GM18499 (cell line): ENCODE measurements around the gene KCTD17.

ENCODE experiments used
- ATAC-seq: cut with Tn5 transposase; IDR thresholded peaks from one replicate; pipeline ENCODE4 v1.9.1; 2021; ENCODE audit warnings: moderate number of reproducible peaks; ENCODE audit not compliant: insufficient read depth, unreplicated experiment

Gene KCTD17

GRCh38 chr22:37072673-37073072 lies 21.1 kb downstream of the KCTD17 start:
- ATAC-seq, result no peak

DNA sequence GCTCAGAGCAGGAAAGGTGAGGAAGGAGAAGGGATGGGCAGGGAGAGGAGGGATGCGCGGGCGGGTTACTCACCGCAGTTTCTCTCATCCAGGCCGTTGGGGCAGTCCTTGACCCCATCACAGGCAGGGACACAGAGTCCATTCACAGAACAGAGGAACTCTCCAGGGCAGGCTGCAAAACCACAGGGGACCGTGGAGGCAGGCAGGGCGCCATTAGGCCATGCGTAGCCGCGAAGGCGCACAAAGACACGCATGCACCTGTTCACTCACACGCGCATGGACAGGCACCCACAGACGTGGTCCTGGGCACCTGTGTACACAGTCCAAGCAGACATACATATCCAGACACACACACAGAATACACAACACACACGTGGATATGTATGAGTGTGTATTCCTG lies 23.0 kb downstream of the KCTD17 start:
- ATAC-seq, result no peak

- ATAC-seq, result no peak
These were observed 23.5 kb downstream of the KCTD17 start for GRCh38 chr22:37075046-37075445.

DNA sequence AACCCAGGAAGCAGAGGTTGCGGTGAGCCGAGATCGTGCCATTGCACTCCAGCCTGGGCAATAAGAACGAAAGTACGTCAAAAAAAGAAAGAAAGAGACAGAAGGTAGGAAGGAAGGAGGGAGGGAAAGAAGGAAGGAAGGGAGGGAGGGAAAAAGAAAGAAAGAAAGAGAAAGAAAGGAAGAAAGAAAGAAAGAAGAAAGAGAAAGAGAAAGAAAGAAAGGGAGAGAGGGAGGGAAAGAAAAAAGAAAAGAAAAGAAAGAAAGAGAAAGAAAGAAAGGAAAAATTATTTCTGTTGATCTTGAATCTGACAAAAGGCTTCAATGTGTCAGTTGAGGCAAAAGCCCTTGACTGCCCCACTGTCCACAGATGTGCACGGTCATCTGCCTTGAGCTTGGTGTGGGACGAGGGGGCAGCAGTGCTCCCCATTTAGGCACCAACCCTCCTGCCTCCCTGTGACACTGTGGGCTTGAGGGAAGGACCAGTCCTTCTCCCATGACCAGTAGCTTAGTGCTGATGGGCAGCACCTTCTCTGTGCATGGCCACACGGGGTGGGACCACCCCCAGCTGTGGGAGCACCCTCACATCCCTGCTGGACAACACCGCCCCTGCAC lies 24.4 kb downstream of the KCTD17 start:
- ATAC-seq, result no peak

DNA sequence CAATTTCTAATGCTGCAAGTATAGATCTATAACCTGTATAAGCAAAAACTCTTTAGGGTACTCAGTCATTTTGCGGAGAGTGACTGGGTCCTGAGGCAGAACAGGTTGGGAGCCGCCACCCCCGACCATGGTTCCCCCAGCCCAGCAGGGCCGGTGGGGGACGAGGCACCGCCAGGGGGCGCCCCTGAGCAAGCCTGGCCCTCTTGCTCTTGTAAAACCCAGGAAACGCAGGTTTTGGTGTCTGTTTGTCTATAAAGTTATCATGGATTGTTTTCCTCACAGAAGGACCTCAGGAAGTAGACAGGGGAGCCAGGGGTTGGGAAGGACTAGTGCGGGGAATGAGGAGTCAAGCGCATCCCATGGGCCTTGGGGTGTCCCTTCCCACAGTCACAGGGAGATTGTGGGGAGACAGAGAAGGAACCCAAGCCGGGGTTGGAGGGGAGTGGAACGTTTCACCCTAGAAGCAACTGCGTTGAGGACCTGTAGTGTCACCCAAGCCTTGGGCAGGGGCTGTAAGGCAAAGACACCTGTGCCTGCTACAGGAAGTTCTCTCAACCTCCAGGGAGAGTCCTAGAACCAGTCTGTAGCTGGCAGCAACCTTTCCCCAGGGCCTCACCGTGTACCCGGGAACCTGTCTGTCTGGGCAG lies 26.4 kb downstream of the KCTD17 start:
- ATAC-seq, result no peak

- ATAC-seq, result no peak
These were observed 27.6 kb downstream of the KCTD17 start for GRCh38 chr22:37079158-37079557.

GRCh38 chr22:37079668-37080171 lies 28.2 kb downstream of the KCTD17 start:
- ATAC-seq, result no peak

DNA sequence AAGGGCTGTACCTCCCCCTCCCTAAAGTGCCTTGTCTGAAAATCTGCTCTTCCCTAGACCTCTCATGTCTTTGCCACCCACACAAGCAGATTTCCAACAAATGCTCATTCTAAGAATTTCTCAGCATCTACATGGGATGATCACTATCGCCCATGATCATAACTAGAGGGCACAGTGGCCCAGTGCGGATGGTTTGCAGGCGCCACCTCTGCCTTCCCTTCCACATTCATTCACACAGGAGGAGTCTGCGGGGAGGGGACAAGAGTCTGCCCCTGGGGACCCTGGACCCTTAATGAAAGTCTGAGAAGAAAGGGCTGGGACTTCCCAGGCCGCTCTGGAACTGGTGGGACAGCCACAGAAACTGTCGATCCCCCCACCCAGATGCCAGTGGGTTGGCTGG lies 28.9 kb downstream of the KCTD17 start:
- no peak for ATAC-seq

GRCh38 chr22:37080838-37081237 lies 29.3 kb downstream of the KCTD17 start:
- no peak for ATAC-seq

DNA sequence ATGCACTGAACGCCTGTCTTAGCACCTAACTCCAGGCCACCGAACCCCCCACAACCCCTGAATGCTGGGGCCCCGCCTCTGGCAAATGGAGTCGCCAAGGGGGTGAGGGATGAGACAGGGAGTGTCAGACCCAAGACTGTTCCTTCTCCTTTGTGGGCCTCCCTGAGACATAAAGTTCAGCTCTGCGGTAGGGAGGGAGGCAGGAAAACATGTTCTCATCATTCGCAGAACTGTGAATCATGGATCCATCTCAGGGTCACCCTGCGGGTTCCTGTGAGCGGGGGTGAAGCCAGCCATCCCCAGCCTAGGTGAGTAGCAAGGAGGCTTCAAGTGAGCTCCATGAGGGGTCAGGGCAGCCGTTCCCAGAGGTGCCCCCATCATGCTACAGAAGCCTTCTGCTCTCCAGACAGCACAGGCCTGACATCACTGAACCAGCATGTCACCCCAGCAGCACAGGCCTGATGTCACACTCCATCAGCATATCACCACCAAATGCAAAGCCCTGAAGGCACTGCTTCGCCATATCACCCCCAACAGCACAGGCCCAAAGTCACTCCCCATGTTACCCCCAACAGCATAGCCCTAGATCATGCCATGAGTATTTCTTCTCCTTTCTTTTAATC lies 30.8 kb downstream of the KCTD17 start:
- ATAC-seq, result no peak

GRCh38 chr22:37083914-37084313 lies 32.4 kb downstream of the KCTD17 start:
- no peak for ATAC-seq

DNA sequence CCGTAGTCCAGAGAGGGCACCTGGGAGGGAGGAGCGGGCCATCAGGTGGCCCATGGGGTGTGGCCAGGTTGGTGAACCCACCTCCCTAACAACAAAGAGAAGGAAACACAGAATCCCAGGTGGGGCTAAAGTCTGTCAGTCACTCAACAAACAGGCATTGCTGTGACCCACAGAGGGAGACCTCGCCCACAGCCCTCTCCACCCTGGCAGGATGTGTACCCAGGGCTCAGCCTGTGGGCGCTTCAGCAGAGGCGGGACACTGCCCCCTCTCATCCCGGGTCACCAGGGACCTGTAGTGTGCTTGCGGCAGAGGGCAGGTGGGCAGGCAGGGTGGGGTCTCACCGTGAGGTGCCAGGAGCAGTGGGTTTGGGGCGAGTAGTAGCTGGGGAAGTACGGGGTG lies 32.8 kb downstream of the KCTD17 start:
- no peak for ATAC-seq

DNA sequence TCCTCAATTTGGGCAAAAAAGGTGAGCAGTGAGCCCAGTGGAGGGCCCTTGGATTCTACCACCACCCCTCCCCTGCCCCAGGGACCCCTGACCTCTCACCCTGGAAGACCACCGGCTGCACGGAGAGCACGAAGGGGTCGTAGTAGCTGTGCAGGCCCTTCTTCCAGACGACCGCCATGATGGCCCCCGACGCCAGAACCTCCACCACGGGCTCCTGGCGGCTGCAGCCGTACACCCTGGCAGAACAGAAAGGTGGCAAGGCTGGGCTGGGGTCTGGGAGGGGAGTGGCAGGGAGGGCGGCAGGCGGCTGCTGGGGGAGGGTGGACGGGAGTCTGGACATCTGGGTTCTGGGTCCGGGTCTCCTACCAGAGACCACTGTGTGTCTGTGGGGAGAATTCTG lies 34.6 kb downstream of the KCTD17 start:
- ATAC-seq, result no peak

DNA sequence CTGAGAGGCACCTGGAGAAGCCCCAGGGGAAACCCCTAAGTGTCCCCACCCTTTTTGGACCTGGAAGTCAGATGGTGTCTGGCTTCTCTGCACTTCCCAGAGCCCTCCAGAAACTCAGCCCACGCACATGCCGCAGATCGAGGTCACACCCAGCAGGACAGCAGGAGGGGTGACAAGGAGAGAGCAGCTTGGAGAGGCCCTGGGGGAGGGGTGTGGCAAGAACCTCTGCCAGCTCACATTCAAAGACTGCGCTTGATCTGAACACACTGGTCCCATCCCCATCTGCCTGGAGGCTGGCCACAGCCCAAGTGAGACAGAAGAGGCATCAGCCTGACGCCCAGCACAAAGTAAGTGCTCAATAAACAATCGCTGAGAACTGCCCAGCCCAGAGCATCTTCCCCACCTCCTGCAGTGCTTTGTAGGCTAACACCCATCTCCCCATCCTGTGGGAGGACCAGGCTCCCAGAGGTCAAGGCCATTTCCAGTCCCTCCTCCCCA lies 36.6 kb downstream of the KCTD17 start:
- ATAC-seq, result no peak

DNA sequence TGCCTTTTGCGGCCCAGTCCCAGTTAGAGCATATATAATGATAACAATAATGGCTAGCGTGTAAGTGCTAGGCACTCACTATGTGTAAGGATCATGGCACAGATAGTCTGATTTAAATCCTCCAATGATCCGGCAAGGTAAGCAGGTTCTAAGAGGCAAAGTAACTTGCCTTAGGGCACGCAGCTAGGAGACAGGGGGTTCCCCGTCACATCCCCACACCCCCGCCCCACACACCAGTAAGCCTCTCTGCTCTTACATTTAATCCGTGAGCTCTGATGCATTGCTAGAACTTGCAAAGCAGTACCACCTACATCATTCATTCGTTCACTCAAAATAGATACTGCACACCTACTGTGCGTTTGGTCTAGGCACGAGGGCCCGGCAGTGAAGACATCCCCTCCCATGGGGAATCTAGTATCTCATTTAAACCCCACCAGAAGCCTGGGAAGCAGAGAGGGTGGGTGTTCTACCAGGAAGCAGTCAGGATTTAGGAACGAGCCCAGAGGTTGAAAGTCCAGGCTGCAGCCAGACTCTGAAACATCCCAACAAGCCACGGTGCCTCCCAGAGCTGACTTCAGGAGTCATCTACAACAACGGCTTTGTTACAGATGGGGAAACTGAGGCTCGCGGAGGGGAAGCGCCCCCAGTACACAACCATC lies 37.3 kb downstream of the KCTD17 start:
- no peak for ATAC-seq

DNA sequence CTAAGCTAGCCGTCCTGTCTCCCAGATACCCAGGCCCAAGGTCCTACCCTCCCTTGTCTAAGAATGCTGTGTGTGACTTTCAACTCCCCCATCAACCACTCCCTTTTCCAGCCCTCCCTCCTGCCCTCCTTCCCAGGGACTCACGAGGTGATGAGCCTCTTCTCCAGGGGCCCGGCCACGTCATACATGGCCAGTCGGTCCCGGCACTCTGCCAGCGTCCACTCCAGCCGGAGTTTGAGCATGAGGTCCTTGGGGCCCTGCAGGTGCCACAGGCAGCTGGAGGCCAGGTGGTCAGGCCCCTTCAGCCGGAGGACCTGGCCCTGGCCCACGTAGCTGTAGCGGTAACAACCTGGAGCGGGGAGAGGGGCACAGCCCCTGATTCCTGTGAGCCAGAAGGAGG lies 37.9 kb downstream of the KCTD17 start:
- no peak for ATAC-seq

- ATAC-seq, result no peak
These were observed 39.6 kb downstream of the KCTD17 start for GRCh38 chr22:37090920-37091695.

DNA sequence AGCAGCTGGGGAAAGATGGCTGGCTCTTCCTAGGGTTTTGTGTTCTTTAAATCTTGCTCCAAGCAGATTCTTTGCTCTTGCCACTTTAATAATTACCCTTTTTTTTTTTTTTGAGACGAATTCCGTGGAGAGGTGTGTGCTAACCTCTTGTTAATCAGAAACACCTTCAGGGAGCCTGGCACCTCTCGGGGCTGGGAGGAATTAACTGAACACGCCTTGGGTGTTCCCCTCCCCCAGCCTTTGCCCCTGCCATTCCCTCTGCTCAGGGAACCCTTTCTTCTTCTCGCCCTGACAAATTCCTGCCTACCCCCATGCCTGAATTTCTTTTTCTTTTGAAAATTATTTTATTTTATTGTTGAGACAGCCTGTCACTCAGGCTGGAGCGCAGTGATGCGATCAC lies 40.5 kb downstream of the KCTD17 start:
- no peak for ATAC-seq

DNA sequence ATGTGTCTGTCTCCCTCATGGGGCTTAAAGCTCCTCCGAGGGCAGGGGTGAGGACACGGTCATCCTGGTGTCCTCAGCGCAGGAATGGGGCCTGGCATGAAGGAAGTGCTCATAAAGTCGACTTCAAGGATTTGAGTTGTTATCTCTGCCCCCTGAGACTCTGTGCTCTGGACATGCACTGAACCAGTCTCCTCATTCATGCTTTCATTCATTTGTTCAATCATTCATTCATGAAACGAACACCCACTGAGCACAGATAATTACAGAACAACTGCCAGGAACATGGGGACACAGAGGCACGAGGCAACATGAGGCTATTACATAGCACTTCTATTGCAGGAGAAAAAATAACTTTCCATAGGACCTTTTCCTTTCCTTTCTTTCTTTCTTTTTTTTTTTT lies 41.5 kb downstream of the KCTD17 start:
- ATAC-seq, result no peak

DNA sequence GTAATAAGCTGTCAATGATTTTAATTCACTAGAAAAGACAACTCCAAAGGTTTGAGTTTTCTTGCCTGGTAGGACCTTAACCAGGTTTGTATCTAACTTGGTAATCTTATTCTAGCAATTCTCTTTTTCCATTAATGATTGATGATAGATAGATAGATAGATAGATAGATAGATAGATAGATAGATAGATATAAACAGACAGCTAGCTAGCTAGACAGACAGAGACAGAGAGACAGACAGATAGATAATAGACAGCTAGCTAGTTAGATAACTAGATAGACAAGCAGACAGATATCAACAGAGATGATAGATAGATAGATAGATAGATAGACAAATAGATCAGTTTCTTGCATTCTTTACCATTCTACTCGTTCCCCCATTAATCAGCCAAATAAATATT lies 42.7 kb downstream of the KCTD17 start:
- no peak for ATAC-seq
